HUDEP-2 (cell line): ENCODE measurements around the gene PCNX3.

Experiments
- DNase-seq, 76 experiments: peaks; one replicate each; lab custom pipeline; 2025; ENCODE audit not compliant: unreplicated experiment in 76 of 76; lab: John Stamatoyannopoulos, UW

The PCNX3 gene

DNA sequence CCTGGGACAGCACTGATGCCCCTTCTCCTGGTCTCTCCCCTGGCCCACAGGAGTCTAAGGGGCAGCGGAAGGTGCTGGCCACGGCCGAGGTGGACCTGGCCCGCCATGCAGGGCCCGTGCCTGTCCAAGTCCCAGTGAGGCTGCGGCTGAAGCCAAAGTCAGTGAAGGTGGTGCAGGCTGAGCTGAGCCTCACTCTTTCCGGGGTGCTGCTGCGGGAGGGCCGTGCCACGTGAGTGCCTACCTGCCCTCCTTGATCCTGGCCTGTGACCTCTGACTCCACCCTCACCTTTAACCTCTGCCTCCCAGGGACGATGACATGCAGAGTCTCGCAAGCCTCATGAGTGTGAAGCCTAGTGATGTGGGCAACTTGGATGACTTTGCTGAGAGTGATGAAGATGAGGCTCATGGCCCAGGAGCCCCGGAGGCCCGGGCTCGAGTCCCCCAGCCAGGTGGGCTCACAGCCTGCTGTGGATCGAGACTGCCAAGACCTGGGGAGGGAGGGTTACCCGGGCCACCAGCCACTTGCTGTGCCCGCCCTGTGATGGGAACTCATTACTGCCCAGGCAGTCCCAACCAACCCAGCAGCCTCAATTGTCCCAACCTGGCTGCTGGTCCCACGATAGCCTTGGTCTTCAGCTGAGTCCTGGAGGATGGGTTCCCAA lies 35.4 kb upstream of the PCNX3 start:
- no peak for DNase-seq

DNA sequence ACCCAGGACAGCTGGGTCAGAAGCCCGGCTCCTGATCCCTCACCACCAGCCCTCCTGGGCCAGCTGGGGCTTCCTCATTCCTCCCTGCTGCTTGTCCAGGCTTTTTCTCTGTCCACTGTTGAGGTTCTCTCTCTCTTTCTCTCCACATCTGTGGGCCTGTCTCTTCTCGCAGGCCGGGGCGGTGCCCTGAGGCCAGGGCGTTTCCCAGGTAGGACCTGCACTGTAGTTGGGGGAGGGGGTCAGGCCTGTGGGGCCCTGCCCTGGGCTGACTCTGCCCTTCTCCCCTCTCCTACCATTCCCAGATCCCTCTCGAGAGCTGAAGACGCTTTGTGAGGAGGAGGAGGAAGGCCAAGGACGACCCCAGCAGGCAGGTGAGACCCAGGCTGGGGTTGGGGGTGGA lies 34.8 kb upstream of the PCNX3 start:
- DNase-seq = no peak

DNA sequence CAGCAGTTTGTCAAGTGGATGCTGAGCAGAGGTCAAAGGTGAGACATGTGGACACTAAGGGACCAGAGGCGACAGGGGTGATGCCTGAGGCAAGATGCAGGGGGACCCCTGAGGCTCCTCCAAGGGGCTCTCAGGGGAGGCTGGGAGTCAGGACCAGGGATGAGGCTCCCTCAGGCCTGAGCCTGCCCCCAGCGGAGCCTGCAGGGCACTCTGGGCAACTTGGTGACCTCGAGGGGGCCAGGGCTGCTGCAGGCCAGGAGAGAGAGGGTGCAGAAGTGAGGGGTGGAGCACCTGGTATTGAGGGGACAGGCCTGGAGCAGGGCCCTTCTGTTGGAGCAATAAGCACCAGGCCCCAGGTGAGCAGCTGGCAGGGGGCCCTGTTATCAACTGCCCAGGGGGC lies 33.6 kb upstream of the PCNX3 start:
- no peak for DNase-seq

DNA sequence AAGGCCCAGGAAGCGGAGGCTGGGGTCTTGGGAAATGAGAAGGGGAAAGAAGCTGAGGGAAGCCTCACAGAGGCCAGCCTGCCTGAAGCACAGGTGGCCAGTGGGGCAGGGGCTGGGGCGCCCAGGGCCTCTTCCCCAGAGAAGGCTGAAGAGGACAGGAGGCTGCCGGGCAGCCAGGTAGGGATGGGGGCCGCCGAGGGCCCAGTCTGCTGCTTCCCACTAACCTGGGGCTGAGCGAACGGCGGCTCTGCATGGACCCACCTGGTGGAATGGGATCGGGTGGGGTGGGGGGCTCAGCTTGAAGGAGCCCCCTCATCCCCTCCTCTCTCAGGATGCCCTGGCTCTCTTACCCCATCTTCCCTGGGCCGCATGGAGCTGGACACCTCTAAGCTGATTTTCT lies 32.0 kb upstream of the PCNX3 start:
- no peak for DNase-seq

DNA sequence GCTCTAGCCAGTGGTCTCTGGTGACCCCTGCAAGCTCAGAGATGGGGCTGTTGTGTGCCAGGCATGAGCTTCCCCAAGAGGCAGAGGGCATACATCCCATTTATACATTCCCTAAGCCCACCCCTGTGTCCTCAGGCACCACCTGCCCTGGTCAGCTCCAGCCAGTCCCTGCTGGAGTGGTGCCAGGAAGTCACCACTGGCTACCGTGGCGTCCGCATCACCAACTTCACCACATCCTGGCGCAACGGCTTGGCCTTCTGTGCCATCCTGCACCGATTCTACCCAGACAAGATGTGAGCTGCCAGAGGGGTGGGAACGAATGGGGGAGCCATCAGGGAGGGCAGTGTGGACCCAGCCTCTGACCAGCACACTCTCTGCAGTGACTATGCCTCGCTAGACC lies 31.5 kb upstream of the PCNX3 start:
- no peak for DNase-seq

DNA sequence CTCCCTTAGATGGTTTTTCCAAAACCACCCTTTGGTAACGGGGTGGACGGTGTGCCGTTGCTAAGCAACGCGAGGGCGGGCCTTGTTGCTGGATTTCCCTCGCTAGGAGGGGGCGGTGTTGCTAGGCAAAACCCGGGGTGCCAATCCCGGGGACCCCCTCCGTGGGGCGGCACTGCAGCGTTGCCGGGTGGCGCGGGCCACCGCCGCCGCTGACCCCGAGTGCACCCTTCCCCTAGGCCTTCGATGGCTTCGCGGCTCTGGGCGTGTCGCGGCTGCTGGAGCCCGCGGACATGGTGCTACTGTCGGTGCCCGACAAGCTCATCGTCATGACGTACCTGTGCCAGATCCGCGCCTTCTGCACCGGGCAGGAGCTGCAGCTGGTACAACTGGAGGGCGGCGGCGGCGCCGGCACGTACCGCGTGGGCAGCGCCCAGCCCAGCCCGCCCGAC lies 30.8 kb upstream of the PCNX3 start:
- DNase-seq = no peak

DNA sequence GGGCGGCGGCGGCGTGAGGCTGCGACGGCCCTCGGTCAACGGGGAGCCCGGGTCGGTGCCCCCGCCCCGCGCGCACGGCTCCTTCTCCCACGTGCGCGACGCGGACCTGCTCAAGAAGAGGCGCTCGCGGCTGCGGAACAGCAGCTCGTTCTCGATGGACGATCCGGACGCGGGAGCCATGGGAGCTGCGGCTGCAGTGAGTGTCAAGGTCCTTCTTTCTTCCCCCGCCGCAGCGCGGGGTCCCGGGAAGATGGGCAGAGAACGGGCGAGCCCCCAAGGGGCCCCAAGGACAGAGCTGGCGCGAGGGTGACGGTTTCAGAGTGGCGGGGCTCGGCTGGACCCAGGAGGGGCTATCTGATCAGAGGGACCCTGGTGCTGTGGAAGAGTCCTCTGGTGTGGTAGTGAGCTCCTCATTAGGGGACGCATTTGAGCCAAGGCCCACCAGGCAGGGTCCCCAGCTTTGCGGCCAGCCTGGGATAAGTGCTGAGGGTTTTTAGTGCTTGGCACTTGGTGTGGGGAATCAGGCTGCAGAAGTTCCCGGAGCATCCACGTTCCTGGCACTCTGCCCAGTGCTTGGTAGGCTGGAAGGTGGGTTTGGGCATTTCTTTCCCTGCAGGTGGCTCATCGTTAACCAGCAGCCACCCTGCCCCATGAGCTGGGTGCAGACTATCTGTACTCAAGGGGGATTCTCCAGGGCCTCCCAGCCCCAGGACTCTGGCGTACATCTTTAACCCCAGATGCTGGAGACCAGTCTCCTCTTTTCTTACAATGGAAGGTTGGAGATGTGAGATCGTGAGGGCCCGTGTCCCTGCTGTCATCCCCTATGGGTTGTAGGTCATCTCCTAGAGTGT lies 30.0 kb upstream of the PCNX3 start:
- no peak for DNase-seq

DNA sequence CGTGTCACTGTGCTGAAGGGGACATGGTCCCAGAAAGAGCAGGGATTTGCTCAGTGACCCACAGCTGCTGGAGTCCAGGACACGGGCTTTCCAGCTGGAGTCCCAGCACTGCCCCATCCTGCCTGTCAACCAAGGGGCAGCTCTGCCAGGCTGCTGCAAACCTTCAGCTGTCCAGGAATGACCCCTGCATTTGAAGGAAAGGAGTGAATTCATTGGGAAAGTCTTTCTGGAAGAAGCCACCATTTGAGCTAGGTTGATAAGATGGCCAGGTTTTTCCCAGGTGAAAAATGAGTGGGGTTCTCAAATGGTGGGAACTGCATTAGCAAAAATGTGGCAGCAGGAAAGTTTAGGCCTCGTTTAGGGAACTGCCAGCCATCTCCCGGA lies 29.3 kb upstream of the PCNX3 start:
- no peak for DNase-seq

DNA sequence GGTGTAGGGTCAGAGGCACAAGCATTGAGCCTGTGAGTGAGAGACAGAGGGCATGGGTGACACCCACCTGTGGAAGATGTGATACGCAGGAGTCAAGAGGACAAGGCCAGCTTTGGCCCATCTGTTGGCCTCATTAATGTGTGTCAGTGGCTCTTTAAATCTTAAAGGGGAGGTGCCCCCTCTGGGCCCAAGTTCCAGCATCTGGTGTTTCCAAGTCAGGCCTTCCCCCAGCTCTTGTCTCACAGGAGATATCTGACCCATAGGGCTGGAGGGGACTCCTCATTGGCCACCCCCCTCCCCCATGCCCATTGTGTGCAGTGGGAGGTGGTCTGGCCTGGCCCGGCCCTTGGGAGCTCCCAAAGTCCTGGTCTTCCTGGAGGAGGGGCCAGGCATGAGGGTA lies 28.9 kb upstream of the PCNX3 start:
- peak in 1 of 76 experiments; percentile 23 for DNase-seq

DNA sequence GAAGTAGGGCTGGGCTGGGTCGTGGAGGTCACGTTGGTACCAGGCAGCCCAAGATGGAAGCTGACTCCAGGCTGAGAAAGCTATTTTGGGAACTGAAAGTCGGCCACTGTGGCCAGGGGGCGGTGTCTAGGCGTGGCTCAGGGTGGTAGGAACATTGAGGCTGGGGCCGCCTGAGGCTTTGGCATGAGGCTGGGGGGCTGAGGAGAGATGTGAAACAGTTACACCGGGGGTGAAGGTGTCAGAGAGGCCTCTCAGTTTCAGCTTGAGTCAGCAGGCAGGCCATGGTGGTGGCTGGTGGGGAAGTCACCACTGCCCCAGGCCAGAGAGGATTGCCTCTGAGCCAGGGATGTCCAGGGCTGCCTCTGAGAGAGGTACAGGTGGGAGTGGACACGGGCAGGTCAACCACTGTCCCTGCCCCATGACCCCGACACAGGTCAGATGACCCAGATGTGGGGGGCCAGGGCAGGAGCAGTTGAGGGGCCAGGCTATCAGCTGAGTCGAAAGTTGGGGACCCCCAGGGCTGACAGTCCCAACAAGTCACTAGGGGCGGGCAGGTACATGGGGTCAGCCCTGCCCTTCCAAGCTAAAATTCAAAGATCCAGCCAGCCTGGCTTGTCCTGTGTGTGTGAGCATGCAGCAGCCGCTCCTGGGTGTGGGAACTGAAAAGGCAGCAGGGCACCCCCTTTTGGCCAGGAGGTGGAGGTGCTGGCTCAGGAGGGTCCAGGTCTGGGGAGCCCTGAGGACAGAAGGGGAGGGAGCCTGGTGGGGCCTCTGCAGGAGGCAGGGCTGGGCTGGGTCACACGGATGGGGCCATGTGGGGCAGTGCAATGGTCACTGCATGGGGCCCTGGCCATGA lies 27.1 kb upstream of the PCNX3 start:
- DNase-seq = peak in 64 of 76 experiments; percentile 12 to 77 (median 62)

DNA sequence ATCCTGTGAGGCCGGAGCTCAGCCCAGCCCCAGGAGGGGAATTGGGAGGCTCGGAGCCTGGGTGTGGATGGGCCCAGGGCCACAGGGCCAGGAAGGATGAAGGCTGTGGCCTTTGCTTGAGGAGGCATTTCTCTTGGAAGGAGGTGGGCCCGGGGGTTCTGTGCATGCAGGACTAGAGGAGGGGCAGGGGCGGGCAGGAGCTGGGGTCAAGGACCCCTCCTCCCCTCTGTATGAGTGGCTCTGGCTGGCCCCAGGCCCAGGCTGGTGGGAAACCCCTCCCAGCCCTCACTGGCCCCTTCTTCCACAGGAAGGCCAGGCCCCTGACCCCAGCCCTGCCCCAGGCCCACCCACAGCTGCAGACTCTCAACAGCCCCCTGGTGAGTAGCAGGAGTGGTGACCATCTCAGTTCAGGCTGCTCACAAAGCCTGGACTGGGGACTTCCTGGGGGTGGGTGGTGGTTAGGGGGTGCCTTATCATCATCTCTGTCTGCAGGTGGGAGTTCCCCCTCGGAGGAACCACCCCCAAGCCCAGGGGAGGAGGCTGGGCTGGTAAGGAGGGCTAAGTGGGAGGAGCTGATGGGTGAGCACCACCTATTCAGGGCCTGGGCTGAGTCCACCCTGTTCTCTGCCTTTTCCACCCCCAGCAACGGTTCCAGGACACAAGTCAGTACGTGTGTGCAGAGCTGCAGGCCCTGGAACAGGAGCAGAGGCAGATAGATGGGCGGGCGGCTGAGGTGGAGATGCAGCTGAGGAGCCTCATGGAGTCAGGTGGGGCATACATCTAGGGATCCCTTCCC lies 25.9 kb upstream of the PCNX3 start:
- DNase-seq = peak in 55 of 76 experiments; percentile 6 to 78 (median 50)

DNA sequence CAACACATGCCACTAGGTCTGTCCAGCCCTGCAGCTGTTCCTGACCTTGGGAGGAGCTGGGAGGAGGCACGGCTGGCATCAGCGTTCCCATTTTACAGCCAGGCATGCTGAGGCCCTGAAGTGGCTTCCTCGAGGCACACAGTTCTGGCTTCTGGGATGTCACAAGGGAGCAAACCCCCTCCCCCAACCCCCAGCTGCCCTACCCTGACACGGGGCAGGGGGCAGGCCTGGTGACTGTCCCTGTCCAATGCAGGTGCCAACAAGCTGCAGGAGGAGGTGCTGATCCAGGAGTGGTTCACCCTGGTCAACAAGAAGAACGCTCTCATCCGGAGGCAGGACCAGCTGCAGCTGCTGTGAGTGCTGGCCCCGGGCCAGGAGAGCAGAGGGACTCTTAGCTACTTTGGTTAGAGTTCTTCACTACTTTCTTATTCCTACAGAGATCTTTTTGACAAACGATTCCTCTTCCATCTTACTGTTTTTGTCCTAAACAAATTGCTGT lies 25.3 kb upstream of the PCNX3 start:
- DNase-seq = no peak

DNA sequence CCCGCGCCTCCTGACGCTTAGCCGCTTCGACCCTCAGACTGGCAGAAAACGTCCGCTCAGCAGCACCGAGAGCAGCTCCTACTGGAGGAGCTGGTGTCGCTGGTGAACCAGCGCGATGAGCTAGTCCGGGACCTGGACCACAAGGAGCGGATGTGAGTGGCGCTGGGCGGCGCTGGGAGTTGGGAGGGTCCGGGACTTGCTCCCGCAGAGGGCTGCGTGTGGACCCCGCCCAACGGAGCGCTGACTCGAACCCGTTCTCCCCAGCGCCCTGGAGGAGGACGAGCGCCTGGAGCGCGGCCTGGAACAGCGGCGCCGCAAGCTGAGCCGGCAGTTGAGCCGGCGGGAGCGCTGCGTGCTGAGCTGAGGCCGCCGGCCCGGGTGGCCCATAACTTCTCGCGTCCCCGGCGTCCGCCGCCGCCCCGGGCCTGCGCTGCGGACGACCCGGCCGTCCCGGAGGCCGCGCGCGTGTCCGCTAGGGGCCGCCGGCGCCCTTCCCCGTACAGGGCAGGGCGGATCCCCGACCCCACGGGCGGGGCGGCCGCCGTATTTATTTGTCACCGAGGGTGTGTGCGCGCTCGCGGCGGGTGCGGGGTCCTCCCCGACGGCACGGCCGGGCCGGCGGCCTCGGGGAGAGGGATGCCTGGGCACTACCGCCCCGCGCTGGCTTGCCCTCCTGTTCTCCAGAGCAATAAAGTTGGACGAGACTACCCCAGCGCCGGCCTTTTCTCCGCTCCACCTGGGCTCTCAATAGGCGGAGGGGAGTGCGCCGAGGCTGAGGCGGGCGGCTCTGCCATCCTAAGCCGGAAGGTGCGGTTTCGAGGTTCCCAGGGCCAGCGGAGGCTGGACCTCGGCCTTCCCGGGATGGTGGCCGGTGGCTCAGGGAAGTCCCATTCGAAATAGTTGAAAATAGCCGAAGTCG lies 23.4 kb upstream of the PCNX3 start:
- no peak for DNase-seq

DNA sequence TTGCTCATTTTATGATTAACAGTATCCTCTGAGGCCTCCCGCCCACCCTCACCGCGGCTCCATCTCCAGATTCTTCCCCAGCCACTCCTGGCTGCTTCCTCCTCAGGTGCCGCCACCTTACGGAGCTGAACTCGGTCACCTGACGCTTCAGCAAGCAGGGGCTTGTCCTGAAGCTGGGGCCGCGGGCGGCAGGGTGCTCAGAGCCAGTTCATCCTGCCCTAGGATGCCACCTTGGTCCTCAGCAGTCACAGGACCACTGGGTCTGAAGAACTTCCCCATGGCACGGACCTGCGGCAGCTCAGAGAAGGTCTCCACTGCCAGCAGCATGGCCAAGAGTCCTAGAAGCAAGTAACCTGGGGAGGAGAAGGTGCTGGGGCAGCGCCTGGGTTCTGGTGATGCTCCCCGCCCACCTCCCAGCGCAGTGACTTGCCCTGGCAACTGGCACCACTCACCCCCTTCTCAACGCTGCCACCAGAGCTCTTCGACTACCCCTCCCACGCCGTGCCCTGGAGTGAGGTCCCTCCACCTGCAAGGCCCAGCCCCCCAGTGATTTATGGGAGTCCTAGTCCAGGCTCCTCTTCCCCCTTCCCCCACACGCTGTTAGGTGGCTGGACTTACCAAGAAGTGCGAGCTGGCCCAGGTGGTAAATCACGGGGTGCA lies 22.6 kb upstream of the PCNX3 start:
- DNase-seq = no peak

DNA sequence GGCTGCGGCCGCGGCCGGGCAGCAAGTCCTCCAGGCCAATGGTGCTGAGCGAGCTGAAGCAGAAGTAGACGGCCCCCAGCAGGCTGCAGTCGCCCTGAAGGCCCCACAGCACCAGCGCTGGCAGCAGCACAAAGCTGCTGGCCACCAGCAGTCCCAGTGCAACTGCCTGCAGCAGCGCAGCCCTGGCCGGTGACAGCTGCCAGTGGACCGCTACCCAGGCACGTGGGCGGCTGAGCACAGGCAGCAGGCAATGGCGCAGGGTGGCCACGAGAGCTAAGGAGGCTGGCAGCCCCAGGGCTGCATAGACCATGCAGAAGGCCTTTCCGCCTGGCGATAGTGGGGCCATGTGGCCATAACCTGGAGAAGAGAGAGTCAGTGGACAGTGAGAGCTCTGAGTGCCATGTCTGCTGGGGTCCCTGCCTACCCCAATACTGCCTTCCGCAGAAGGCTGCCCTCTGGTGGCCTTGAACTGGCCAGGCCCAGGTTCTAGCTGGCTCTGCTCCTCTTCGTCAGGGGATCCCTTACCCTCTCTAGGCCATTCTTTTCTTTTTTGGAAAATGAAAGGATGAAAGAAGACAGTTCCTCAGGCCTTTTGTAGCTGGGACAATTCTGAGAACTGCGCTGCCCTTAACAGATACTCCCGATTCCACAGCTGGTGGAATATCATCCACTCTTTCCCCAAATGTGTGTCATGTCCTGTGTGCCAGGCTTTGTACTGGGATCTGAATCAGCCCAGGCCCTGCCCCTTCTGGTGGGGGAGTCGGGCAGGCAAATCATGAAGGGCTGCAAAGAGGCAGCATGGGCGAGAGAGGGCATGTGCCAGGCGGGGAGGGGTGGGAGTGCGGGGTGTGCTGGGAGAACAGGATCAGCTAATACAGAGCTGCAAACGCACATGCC lies 21.8 kb upstream of the PCNX3 start:
- peak in 33 of 76 experiments; percentile 5 to 68 (median 28) for DNase-seq

DNA sequence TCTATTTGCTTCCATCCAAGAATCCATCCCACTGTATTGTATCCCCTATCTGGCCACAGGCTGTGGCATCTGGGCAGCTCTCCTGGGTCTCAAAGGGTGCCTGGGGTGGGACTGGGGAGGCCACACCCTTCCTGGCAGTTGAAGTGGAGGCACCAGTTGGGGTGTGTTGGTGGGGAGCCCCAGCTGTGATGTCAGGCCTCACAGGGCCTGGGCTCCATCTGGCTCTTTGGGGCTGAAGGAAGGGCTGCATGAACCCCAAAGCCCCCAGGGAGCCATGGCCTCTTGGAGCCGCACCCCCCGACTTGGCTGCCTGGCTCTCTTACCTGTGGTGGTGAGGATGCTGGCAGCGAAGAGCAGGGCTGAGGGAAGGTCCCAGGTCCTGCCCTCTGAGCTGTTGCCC lies 20.4 kb upstream of the PCNX3 start:
- peak in 19 of 76 experiments; percentile 6 to 48 (median 22) for DNase-seq

DNA sequence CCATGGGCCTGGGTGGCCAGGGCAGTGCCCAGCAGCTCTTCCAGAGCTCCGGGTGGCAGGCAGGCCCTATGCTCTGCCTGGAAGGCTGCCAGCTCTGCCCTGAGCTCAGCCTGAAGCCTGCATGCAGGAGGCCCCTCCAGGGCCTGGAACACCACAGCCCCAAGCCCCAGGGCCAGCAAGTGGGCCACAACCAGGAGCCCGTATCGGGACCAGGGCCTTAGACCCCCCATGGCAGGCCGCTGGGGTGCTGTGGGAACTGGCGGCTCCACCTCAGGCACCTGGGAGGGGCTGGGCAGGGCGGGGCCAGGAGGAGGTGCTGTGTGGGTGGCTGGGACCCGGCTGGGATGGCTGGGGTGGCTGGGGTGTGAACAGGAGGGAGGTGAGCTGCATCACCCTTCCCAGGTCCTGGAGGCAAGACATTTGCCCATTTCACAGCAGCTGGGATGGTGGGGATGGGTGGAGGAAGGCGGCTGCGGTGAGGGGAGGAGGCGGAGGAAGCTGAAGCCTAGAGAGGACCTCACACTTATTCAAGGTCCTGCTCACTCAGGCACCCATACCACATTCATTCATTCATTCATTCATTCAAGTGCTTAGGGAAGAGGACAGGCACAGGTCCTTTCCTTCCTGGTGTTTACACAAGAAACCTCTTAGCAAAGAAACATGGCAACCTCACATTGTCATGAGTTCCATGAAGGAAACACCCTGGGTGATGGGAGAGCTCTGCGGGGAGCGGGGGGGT lies 19.9 kb upstream of the PCNX3 start, which contains the start of gene KCNK7:
Gene KCNK7 (minus strand): TSS at position 258 of the 739 bp plus-strand sequence. CDS start 28 bp downstream, at position 230.
- DNase-seq = peak in 23 of 76 experiments; percentile 7 to 54 (median 30)
